RWPE1 (cell line): ENCODE results near the gene TBCD.

ENCODE experiments used
- CTCF ChIA-PET: fragments of 350-600 bp; sonication (Branson Sonifier 250); formaldehyde crosslinking; extraction: SDS; loops from one replicate; lab custom pipeline; 2021; lab: Yijun Ruan, JAX
- POLR2A ChIA-PET: fragments of 400-600 bp; formaldehyde crosslinking; extraction: SDS; loops from one replicate; lab custom pipeline; 2020; ENCODE audit warnings: antibody characterized with exemption; ENCODE audit not compliant: low non-redundant PET; lab: Yijun Ruan, JAX
- DNase-seq: peaks from one replicate; pipeline ENCODE4 v3.0.0; 2012; ENCODE audit warnings: low spot score
- H3K27ac ChIP-seq: fragments of 450-650 bp; 2 replicates; pipeline ENCODE4 v1.5.1; 2017
- CTCF ChIP-seq: fragments of 450-650 bp; conservative IDR thresholded peaks from 2 replicates; pipeline ENCODE4 v1.5.1; 2017; ENCODE audit warnings: low read depth, mild to moderate bottlenecking

TBCD gene

DNA sequence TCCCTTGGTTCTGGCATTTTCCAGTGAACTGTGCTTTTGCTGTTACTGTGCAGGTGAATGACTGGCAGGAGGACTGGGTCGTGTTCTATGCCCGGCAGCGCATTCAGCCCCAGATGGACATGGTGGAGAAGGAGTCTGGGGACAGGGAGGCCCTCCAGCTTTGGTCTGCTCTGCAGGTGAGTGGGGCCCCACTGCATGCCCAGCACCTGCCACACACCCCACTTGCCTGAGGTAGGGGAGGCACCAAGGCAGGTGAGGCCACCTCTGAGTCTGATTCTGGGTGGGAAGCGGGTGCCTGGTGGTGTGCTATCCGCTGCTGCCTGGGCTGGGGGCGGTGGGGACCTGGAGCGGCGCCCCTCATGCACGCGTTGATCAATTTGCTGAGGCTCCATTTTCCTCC, 25.4 kb upstream of the TBCD start:
- ChIA-PET CTCF (interaction anchor here (0.6 kb wide), 1 partner anchor 14 kb away, joined by 3 read pairs; no protein-coding TSS in a partner anchor), POLR2A (no interaction called here)
- DNase-seq = no peak
- no peak overlapping the region for H3K27ac ChIP-seq
- TF ChIP-seq CTCF = no peak

GRCh38 chr17:82729479-82730260, 22.2 kb upstream of the TBCD start:
- CTCF ChIA-PET = interaction anchor here (0.6 kb wide), 1 partner anchor 10 kb away, joined by 3 read pairs; no protein-coding TSS in a partner anchor
- no peak overlapping the region for H3K27ac ChIP-seq
- TF ChIP-seq CTCF = no peak
- DNase-seq = no peak
- POLR2A ChIA-PET = no interaction called here

- DNase-seq = no peak
- TF ChIP-seq CTCF = no peak
- peak overlapping the region; percentile 6; the same call in 1 of the 2 replicates for H3K27ac ChIP-seq
- ChIA-PET POLR2A (no interaction called here), CTCF (no interaction called here)
Measured at GRCh38 chr17:82732118-82732743, 19.6 kb upstream of the TBCD start.

GRCh38 chr17:82734987-82735866, 16.6 kb upstream of the TBCD start, which contains the start of gene FN3K:
TSS of gene FN3K (plus strand) at chr17:82735615. CDS start at chr17:82735637, 22 bp downstream.
- ChIA-PET POLR2A (no interaction called here), CTCF (no interaction called here)
- TF ChIP-seq CTCF = no peak
- peak; percentile 54 for DNase-seq
- peak within 1 kb of the TSS; percentile 63 for H3K27ac ChIP-seq

DNA sequence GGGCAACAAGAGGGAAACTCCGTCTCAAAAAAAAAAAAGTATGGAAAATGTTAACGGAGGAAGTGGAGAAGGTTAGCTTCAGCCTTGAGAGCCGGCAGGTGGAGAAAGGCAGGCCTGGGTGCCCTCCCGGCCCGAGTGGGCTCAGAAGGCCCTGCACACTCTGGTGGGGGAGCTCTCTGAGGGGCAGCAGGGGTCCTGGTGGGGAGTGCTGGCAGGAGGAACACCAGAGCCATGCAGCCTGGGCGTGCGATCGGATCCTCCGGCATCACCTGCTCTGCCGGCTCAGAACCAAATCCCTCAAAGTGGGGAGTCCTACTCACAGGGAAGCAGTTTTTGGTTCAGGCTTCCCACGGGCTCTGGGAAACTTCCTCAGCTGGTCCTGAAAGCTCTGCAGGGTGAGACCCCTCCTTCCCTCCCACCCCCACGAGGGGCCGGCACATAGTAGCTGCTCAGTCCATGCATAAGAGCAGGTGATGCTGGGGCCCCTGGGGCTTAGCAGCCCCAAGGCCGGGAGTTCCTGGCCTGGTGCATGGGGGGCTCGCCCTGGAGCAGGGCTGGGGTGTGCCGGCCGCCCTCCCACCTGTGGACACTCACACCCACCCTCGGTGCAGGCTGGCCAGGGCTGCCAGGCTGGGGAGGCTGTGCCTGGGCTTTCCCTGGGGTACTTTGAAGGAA, 15.2 kb upstream of the TBCD start:
- DNase-seq = no peak
- POLR2A ChIA-PET = no interaction called here
- CTCF ChIA-PET = no interaction called here
- TF ChIP-seq CTCF = no peak
- no peak overlapping the region for H3K27ac ChIP-seq
